Fibroblast of mammary gland (primary cell): Measurements from ENCODE around the gene OTOG.

ENCODE experiments used
- DNase-seq: peaks from one replicate; pipeline ENCODE4 v3.0.0-alpha.2; 2010; ENCODE audit warnings: low read depth
- H3K4me3 ChIP-seq: 2 replicates; pipeline ENCODE4 v1.5.1; 2011; ENCODE audit warnings: low read depth, mild to moderate bottlenecking, low read length, moderate library complexity; ENCODE audit not compliant: control insufficient read depth
- CTCF ChIP-seq: conservative IDR thresholded peaks from 2 replicates; pipeline ENCODE4 v1.5.1; 2011; ENCODE audit warnings: low read depth, low read length, inconsistent platforms; ENCODE audit not compliant: control insufficient read depth, insufficient read depth

Gene OTOG

GRCh38 chr11:17629113-17629512 is 82.1 kb downstream of the OTOG start:
- no peak for DNase-seq
- no peak for TF ChIP-seq CTCF
- H3K4me3 ChIP-seq, result no peak overlapping the region

DNA sequence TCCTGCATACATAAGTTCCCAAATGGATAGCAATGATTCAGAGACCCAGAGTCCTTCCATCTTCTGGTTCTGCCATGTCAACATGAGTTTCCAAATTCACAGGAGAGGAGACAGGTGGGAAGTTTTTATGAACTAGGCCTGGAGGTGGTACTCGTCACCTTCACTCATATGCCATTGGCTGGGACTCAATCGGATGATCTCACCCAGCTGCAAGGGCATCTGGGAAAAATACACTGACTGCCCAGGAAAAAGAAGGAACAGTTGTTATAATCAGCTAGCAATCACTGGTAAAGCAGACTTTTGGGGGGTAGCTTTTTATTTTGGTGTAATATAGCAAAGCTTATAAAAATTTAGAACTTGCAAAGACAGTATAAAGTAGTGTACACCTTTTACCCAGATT is 83.9 kb downstream of the OTOG start:
- no peak for TF ChIP-seq CTCF
- DNase-seq, result no peak
- no peak overlapping the region for H3K4me3 ChIP-seq

DNA sequence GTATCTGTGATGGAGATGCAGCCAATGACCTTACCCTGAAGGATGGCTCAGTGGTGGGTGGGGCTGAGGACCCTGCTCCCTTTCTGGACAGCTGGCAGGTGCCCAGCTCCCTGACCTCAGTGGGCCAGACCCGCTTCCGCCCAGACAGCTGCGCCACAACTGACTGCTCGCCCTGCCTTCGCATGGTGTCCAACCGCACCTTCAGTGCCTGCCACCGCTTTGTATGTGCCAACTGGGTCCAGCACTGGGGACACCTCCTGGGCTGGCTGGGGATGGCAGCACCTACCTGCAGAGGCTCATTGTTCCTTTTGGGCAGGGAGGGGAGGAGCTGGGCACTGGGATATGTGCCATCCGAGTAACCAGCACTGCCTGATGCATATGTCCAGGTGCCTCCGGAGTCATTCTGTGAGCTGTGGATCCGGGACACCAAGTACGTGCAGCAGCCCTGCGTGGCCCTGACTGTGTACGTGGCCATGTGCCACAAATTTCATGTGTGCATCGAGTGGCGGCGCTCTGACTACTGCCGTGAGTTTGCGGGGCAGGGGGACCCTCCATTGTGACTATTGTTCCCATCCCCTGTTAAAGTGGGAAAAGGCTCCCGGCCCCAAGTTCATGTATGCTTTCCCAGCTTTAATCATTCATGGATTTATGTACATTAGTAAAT is 84.8 kb downstream of the OTOG start:
- no peak for TF ChIP-seq CTCF
- H3K4me3 ChIP-seq, result no peak overlapping the region
- DNase-seq, result no peak

- no peak overlapping the region for H3K4me3 ChIP-seq
- DNase-seq, result no peak
- no peak for TF ChIP-seq CTCF
These were observed 86.4 kb downstream of the OTOG start for GRCh38 chr11:17633279-17633986.

DNA sequence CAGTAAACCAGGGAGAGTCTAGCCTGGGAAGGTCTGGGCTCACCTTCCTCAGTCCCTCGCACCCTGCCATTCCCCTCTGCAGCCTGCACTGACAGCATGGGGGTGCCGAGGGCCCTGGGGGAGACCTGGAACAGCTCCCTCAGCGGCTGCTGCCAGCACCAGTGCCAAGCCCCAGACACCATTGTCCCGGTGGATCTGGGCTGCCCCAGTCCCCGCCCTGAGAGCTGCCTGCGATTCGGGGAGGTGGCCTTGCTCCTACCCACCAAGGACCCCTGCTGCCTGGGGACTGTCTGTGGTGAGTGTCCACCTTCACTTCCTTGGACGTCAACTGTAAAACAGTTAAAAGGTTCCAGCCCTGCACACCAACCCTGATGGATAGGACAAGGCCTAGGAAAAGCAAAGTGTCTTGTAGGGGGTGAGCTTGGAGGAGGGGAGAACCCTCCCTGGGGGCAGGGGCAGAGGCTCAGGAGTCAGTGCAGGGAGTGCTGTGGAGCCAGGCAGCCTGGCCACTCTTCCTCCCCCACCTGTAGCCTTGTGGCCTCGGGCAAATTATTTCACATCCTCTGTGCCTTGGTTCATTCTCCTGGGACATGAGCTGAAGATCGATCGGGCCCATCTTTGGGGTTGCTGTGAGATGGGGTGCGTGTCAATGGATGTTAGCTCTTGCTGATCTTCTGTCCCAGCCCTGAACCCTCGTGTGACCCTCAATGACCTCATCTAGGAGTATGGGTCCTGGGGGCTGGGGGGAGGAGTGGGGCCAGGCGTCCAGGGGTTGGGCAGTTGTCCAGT is 87.1 kb downstream of the OTOG start:
- DNase-seq, result no peak
- no peak overlapping the region for H3K4me3 ChIP-seq
- TF ChIP-seq CTCF, result no peak

- no peak for TF ChIP-seq CTCF
- H3K4me3 ChIP-seq, result no peak overlapping the region
- no peak for DNase-seq
These were observed 87.9 kb downstream of the OTOG start for GRCh38 chr11:17634776-17635550.
